ENCODE measurements around the gene CDC73. TPM values are rescaled to one million over a fixed set of nuclear protein-coding genes. Genes with fewer than 3 reads are reported as not detected.

The CDC73 gene
- total and polyA plus RNA-seq, 10 of the 15 experiments (the other 5 are each of a cell fraction or from before 2014, with no cell fraction given): 10.6 to 43.4 (median 21.7) TPM

DNA sequence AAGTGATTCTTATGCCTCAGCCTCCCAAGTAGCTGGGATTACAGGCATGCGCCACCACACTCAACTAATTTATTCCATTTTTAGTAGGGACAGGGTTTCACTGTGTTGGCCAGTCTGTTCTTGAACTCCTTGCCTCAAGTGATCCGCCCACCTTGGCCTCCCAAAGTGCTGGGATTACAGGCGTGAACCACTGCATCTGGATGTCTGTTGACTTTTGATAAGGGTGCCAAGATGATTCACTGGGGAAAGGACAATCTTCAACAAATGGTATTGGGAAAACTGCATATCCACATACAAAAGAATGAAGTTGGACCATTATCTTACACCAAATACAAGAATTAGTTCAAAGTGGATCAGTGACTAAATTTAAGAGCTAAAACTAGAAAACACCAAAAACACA is 42.6 kb upstream of the CDC73 start (continued):
- no peak for TF ChIP-seq JUND (IDR thresholded peaks at IDR 0.05; ENCODE audit: low read depth, low read length)
- TF ChIP-seq, protein P1, sequence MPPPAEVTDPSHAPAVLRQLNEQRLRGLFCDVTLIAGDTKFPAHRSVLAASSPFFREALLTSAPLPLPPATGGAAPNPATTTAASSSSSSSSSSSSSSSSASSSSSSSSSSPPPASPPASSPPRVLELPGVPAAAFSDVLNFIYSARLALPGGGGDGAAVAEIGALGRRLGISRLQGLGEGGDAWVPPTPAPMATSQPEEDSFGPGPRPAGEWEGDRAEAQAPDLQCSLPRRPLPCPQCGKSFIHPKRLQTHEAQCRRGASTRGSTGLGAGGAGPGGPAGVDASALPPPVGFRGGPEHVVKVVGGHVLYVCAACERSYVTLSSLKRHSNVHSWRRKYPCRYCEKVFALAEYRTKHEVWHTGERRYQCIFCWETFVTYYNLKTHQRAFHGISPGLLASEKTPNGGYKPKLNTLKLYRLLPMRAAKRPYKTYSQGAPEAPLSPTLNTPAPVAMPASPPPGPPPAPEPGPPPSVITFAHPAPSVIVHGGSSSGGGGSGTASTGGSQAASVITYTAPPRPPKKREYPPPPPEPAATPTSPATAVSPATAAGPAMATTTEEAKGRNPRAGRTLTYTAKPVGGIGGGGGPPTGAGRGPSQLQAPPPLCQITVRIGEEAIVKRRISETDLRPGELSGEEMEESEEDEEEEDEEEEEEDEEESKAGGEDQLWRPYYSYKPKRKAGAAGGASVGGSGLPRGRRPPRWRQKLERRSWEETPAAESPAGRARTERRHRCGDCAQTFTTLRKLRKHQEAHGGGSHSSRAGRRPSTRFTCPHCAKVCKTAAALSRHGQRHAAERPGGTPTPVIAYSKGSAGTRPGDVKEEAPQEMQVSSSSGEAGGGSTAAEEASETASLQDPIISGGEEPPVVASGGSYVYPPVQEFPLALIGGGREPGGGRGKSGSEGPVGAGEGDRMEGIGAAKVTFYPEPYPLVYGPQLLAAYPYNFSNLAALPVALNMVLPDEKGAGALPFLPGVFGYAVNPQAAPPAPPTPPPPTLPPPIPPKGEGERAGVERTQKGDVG (CRISPR knock-in tag; IDR thresholded peaks at IDR 0.05): no peak
- TF ChIP-seq ATF7 (IDR thresholded peaks at IDR 0.05; ENCODE audit: low read depth): no peak
- TF ChIP-seq ZNF687 (IDR thresholded peaks at IDR 0.05): no peak
- TF ChIP-seq SUZ12 (IDR thresholded peaks at IDR 0.05; ENCODE audit: unreplicated experiment): no peak
